Superior temporal gyrus (tissue), 1 donor: ENCODE results near the gene SMARCB1.

Experiments used
- DNase-seq: peaks from one replicate; pipeline ENCODE4 v3.0.0-alpha.2; 2016; ENCODE audit errors: extremely low spot score

The SMARCB1 gene

GRCh38 chr22:23831781-23832180 is 45.0 kb downstream of the SMARCB1 start:
- DNase-seq = no peak

- DNase-seq = no peak
These were observed 45.7 kb downstream of the SMARCB1 start for GRCh38 chr22:23832226-23833016.

- DNase-seq = no peak
These were observed 46.4 kb downstream of the SMARCB1 start for GRCh38 chr22:23833017-23833751.

- no peak for DNase-seq
These were observed 47.1 kb downstream of the SMARCB1 start for GRCh38 chr22:23833911-23834317.

- DNase-seq = no peak
These were observed 47.6 kb downstream of the SMARCB1 start for GRCh38 chr22:23834406-23834792.

- DNase-seq = peak; percentile 72
These were observed 48.2 kb downstream of the SMARCB1 start for GRCh38 chr22:23834793-23835483.

- DNase-seq = no peak
These were observed 48.8 kb downstream of the SMARCB1 start for GRCh38 chr22:23835484-23836144.

- DNase-seq = no peak
These were observed 49.5 kb downstream of the SMARCB1 start for GRCh38 chr22:23836281-23836680.

GRCh38 chr22:23836692-23837495 is 50.1 kb downstream of the SMARCB1 start:
- no peak for DNase-seq

GRCh38 chr22:23837496-23837859 is 50.7 kb downstream of the SMARCB1 start:
- DNase-seq = no peak

- no peak for DNase-seq
These were observed 51.3 kb downstream of the SMARCB1 start for GRCh38 chr22:23837911-23838680.

GRCh38 chr22:23838681-23839468 is 52.1 kb downstream of the SMARCB1 start, which contains the start of gene DERL3:
TSS of gene DERL3 (minus strand) at chr22:23839006. CDS start at chr22:23838987, 19 bp downstream.
- DNase-seq = peak; percentile 94

GRCh38 chr22:23840026-23840425 is 53.3 kb downstream of the SMARCB1 start:
- no peak for DNase-seq

GRCh38 chr22:23841292-23841691 is 54.5 kb downstream of the SMARCB1 start:
- no peak for DNase-seq

GRCh38 chr22:23841736-23842445 is 55.1 kb downstream of the SMARCB1 start:
- DNase-seq = no peak

- DNase-seq = no peak
These were observed 55.8 kb downstream of the SMARCB1 start for GRCh38 chr22:23842599-23842998.

- DNase-seq = no peak
These were observed 58.0 kb downstream of the SMARCB1 start for GRCh38 chr22:23844739-23845202.

GRCh38 chr22:23845265-23846080 is 58.7 kb downstream of the SMARCB1 start:
- DNase-seq = no peak
